GM18858 (cell line): Measurements from ENCODE around the gene SMIM38.
"Not testable (repeated sequence)": the region's sequence is repeated elsewhere in the genome, so short reads cannot be mapped to it uniquely, and the experiment has no call there.

Experiments
- ATAC-seq: cut with Tn5 transposase; IDR thresholded peaks from one replicate; pipeline ENCODE4 v1.9.1; 2021; ENCODE audit not compliant: unreplicated experiment

SMIM38 gene

GRCh38 chr11:69121621-69122325, 34.0 kb upstream of the SMIM38 start:
- no peak for ATAC-seq

DNA sequence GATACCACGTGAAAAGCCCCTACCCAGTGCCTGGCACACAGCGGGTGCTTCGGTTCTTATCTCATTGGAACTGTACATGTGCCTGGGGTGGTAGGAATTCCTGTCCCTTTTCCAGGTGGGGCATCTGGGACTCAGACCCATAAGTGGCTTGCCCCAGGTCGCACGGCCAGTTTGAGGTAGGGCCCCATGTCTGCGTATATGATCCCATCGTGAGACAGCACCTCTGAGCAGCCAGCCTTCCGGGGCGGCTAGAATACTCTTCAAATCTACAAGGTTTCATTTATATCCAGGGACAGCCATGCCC, 33.5 kb upstream of the SMIM38 start:
- no peak for ATAC-seq

DNA sequence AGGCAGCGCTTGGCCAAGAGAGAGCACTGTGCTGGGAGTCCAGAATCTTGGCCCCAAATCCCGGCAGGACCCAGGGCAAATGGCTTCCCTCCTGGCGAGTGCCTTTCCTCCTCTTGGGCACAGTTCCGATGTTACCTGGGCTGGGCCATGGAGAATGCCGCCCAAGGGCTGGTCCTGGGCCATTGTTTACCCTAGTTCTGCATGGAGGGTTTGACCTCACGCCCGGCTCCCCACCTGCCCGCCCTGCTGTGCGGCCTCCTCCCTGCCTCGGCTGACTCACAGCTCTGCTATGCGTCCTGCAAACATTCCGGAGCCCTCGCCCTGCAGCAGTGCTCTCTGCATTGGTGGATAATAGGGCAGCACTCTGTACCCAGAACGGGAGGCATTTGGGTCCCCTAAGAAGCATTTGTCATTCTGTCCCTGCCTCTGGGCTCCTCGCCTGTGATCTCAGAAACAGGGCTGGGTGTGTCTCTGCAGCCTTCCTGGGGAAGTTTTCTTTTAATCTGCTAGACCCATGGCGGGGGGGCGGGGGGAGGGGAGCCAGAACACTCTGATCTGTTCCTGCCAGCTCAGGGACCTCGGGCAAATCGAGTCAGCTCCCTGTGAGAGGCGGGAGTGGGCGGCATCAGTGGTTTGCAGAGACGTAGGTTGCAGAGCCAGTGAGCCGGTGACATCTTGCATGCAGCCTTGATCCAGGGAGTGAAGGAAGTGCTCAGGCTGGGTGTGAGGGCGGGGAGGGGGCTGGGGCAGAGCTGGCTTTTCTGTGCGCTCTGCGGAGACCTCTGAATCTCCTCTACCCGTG, 32.9 kb upstream of the SMIM38 start:
- ATAC-seq, result no peak

DNA sequence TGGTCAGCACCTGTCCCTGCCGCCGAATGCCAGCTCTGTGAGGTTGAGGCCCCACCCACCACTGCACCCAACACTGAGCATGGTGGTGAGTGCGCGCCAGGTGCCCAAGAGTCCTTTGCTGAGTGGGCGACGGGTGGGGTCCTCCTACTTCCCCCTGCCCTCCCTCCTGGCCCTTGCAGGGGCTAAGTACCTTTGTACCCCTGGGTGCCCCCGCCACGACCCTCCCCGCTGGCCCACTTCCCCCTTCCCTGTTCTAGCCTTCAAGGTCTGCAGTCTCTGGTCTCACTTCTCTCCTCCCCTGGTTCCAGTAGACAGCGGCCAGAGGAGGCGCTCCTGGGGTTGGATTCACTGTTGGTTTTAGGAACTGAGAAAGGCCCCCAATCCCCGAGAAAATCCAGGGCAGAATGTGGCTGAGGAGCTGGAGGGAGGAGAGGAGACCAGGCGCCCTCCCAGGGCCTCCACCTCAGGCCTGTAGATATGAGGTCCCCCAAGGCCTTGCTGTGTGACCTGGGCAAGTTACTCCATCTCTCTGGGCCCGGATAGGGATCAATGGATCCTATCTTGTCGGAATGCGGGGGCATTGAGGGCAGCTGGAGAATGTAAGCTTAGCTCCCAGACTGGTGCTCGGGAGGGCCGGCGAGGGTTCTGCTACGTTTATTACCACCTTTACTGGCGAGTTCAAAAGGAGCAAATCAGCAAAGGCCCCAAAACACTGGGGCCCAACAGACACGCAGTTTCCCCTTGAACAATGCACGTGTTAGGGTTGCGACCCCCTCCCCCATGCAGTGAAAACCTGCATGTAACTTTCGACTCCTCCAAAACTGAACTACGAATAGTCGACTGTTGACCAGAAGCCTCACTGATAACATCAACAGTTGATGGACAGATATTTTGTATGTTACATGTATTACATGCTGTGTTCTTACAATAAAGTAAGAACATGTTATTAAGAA, 31.9 kb upstream of the SMIM38 start:
- ATAC-seq, result no peak

DNA sequence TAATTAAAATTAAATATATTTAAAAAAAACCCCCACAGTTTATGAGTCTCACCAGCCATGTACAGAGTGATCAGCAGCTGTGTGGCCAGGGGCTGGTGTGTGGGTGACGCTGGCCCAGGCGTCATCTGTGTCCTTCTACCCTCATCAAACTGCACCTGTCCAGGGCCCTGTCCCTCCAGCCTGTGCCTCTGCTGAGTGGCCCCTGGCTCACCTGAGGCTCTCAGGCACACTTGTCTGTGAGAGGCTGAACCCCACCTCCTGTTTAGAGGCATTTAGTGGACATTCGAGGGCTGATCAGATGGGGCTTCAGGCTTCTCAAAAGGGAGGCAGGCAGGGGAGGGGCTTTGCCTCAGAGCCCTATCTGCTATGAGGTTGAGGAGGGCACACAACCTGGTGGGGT, 29.9 kb upstream of the SMIM38 start:
- no peak for ATAC-seq

DNA sequence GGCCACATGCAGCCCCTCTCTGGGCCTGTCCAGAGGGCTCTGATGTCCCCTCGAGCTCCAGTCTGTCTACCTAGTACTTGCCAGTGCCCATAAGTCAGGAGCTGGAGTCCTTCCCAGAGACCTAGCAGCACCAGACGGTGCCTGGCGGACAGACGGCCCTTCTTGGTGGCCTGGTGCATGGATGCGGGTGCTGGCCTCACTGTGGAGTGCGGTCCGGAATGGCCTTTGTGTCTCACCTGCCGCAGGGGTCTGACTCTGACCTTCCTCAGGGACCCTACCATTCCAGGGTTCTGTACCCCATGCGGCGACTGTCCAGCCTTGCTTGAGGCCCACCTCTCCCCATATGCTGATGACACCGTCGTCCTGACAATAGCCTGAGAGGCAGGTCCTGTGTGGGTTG, 29.4 kb upstream of the SMIM38 start:
- no peak for ATAC-seq

GRCh38 chr11:69127081-69127850, 28.5 kb upstream of the SMIM38 start:
- ATAC-seq, result no peak

- no peak for ATAC-seq
These were observed 27.9 kb upstream of the SMIM38 start for GRCh38 chr11:69127884-69128283.

DNA sequence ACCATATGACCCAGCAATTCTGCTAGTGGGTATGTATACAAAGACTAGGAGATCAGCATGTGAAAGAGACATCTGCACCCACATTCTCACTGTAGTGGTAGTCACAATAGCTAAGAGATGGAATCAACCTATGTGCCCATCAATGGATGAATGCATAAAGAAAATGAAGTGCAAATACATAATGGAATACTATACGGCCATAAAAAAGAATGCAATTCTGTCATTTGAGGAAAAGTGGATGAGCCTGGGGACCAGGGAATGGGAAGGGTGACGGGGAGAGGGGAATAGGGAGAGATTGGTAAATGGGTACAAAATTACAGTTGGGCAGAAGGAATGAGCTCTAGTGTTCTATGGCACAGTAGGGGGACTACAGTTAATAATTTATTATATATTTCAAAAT, 26.7 kb upstream of the SMIM38 start:
- no peak for ATAC-seq

DNA sequence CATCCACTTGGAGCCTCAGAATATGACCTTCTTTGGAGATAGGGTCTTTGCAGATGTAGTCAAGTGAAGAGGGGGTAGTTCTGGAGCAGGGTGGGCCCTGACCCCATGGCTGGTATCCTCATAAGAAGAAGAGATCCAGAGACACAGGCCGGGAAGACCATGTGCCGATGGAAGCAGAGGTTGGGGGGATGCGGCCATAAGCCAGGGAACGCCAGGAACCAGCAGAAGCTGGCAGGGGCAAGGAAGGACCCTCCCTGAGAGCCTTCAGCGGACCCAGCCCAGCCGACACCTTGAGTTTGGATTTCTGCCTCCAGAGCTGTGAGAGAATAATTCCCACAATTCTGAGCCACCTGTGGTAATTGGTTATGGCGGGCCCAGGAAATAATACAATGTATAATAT, 26.1 kb upstream of the SMIM38 start:
- no peak for ATAC-seq

- no peak for ATAC-seq
These were observed 25.1 kb upstream of the SMIM38 start for GRCh38 chr11:69130654-69131053.

DNA sequence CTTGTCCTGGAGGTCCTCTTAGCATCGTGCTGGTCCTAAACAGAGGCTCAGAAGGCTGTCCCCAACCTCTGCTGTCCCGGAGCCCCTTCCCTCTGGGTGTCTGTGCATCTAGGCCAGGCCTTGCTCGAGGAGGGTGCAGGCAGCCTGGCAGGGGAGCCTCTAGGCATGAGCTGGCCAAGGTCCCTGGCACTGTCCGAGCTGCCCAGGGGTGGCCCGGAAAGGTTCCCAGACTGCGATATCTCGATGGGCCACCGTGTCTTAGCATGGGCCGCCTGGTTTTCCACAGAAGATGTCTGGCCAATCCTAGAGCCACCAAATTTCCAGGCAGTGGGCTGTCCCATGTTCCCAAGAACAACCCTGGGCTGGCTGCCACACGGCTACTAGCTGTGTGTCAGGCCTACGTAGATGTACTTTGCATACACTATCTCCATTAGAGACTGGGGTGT, 24.6 kb upstream of the SMIM38 start:
- ATAC-seq, result no peak

DNA sequence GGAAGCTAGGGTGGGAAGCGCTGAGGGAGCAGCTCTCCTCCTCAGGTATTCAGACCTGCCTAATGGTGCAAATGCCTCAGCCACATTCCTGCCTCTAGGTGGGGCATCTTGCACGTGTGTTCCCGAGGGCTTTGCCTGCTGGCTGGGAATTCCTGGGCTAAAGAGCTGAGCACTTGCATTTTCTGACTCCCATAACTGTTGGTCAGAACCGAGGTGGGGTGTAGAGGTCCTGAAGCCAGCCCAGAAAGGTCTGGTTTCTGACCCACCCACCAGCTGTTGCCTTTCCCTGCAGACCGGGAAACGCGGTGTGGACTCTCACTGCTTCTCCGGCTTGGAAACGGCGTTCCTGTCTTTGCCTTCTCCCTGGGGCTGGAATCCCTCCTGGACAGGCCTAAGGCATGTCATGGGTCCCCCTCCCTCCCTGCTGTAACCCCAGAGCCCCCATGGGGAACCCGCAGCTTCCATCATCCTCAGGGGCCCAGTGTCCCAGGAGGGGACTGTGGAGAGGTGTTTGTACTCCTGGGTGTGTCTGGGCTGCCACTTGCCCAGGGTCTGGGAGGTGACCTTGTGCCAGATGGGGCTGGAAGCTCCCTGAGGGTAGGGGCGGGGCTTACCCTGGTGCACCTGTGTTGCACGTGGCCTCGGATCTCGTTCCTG, 24.0 kb upstream of the SMIM38 start:
- no peak for ATAC-seq

GRCh38 chr11:69132301-69132670, 23.4 kb upstream of the SMIM38 start:
- no peak for ATAC-seq

DNA sequence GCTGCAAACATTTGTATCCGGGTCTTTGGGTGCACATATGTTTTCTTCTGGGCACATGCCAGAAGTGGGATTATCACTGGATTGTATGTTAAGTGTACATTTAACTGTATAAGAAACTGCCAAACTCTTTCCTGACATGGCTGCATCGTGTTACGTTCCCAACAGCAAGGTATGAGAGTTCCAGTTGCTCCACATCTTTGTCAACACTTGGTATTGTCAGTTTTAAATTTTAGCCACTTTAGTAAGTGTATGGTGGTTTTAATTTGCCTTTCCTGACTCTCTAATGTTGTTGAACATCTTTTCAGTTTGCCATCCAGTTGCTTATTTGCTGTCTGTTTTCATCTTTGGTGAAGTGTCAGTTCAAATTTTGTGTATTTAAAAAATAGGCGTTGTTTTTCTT, 22.5 kb upstream of the SMIM38 start:
- no peak for ATAC-seq

DNA sequence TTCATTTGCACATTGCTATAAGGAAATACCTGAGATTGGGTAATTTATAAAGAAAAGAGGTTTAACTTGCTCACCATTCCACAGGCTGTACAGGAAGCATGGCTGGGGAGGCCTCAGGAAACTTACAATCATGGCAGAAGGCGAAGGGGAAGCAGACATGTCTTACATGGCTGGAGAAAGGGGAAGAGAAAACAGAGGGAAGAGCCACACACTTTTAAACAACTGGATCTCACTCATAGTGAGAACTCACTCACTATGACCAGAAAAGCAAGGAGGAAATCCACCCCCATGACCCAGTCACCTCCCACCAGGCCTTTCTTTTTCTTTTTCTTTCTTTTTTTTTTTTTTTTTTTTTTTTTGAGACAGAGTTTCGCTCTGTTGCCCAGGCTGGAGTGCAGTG, 21.6 kb upstream of the SMIM38 start:
- not testable (repeated sequence) for ATAC-seq

DNA sequence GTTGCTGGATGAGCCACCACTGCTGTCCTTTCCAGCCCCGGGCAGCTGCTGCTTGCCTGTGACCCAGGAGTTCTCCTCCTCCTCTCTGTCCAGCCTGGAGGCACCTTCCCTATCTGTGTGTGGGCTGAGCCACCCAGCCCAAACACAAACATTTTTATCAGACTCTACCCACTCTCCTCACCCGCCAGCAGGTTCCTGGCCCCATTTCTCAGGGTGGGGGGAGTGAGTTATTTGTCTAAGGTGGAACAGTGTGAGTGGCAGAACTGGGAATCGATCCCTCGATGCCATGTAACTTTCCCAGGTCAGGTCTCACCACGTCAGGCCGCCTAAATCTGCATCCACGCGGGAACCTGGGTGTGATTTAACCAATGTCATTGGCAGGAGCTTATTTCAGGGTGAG, 20.8 kb upstream of the SMIM38 start:
- ATAC-seq, result no peak

GRCh38 chr11:69135420-69136363, 20.0 kb upstream of the SMIM38 start:
- no peak for ATAC-seq

GRCh38 chr11:69136471-69136870, 19.3 kb upstream of the SMIM38 start:
- ATAC-seq, result no peak
